ENCODE measurements around the gene NDUFA7. TPM values are rescaled to one million over a fixed set of nuclear protein-coding genes. Genes with fewer than 3 reads are reported as not detected.
A peak's percentile ranks its signal among the peaks of the same experiment; 100 is the strongest.

The NDUFA7 gene
- polyA plus RNA-seq, 1 of the 3 experiments (the other 2 are of a cell fraction) = 111 TPM

- H3K9me2 ChIP-seq = no peaks in the 10 kb centered on the region
- H3F3A ChIP-seq (replicated peaks; ENCODE audit: insufficient read depth) = peaks cover 10% of the 10 kb centered on the region
- no peak for TF ChIP-seq MXI1 (IDR thresholded peaks at IDR 0.05; ENCODE audit: low read depth, low read length)
- no peak for TF ChIP-seq GATA2 (CRISPR knock-in tag; IDR thresholded peaks at IDR 0.05)
- TF ChIP-seq NRF1 (IDR thresholded peaks at IDR 0.05; ENCODE audit: low read depth, low read length) = no peak
- no peak for TF ChIP-seq YY1 (IDR thresholded peaks at IDR 0.05; ENCODE audit: low read depth)
- TF ChIP-seq IRF3 (IDR thresholded peaks at IDR 0.05; ENCODE audit: low read depth, low read length) = no peak
- TF ChIP-seq SMC3 (IDR thresholded peaks at IDR 0.05; ENCODE audit: low read depth, low read length) = no peak
- TF ChIP-seq EZH2phosphoT487 (IDR thresholded peaks at IDR 0.05; ENCODE audit: borderline replicate concordance, low read depth) = no peak
- TF ChIP-seq SIN3A (IDR thresholded peaks at IDR 0.05; ENCODE audit: borderline replicate concordance, low read depth, low read length) = no peak
- no peak for TF ChIP-seq RFX5 (IDR thresholded peaks at IDR 0.05; ENCODE audit: low read length)
- no peak for TF ChIP-seq RCOR1 (IDR thresholded peaks at IDR 0.05; ENCODE audit: low read length)
- no peak for TF ChIP-seq MEF2A (IDR thresholded peaks at IDR 0.05; ENCODE audit: borderline replicate concordance, low read depth)
- no peak for TF ChIP-seq TEAD4 (IDR thresholded peaks at IDR 0.05; ENCODE audit: borderline replicate concordance, insufficient read depth)
- TF ChIP-seq POLR2AphosphoS5 (IDR thresholded peaks at IDR 0.05; ENCODE audit: low read depth, low read length) = no peak
- no peak for TF ChIP-seq REST (IDR thresholded peaks at IDR 0.05; ENCODE audit: low read depth, low read length)
- TF ChIP-seq ZBTB33 (IDR thresholded peaks at IDR 0.05; ENCODE audit: borderline replicate concordance, low read depth) = no peak
- no peak for TF ChIP-seq USF2 (IDR thresholded peaks at IDR 0.05; ENCODE audit: borderline replicate concordance, low read depth, low read length)
- no peak for TF ChIP-seq PBX3 (IDR thresholded peaks at IDR 0.05)
- TF ChIP-seq MAX (IDR thresholded peaks at IDR 0.05; ENCODE audit: low read depth) = no peak
- no peak for TF ChIP-seq USF1 (IDR thresholded peaks at IDR 0.05; ENCODE audit: borderline replicate concordance, low read depth)
- H3K4me2 ChIP-seq = peak overlapping the region; percentile 96
- peak overlapping the region; percentile 57 to 67 for H3K4me3 ChIP-seq (ENCODE audit: low read depth in 2 of 2, low read length in 1 of 2)
- ChIA-PET CTCF (interaction anchor here (1.3 to 1.9 kb wide), 2 partner anchors 40 to 46 kb away, joined by 4 read pairs; no protein-coding TSS in a partner anchor), POLR2A (interaction anchor here (0.6 kb wide), 1 partner anchor 1814 kb away, joined by 3 read pairs; no protein-coding TSS in a partner anchor)
- no peaks in the 10 kb centered on the region for H3K27me3 ChIP-seq (ENCODE audit: insufficient read depth)
- H3K79me2 ChIP-seq (ENCODE audit: insufficient read depth) = peaks cover 10% of the 10 kb centered on the region; the same call in 1 of the 2 replicates
- H3K27ac ChIP-seq (ENCODE audit: low read depth in 2 of 2, low read length in 1 of 2) = no peak overlapping the region; a peak in 1 of 4 replicates
- no peaks in the 10 kb centered on the region for H4K20me1 ChIP-seq (ENCODE audit: insufficient read depth)
- WGBS (ENCODE audit: low lambda C conversion rate) = 8% methylated on average over 23 of the region's 24 CpGs
- H3K9me3 ChIP-seq = no peaks in the 10 kb centered on the region
- peaks cover 4 to 12% of the 10 kb centered on the region in 2 experiments; a peak in 2 of 4 replicates for H3K4me1 ChIP-seq (ENCODE audit: control insufficient read depth in 1 of 2, insufficient read depth in 2 of 2, low read depth in 1 of 2, low read length in 1 of 2)
- H3K9ac ChIP-seq = peak overlapping the region; percentile 56
- H3K36me3 ChIP-seq (replicated peaks in 1 of 2; ENCODE audit: control insufficient read depth in 1 of 2, insufficient read depth in 2 of 2, low read length in 1 of 2) = peaks cover 0 to 7% of the 10 kb centered on the region in 2 experiments
- peak; percentile 67 for DNase-seq
- H2AFZ ChIP-seq (ENCODE audit: low read depth) = peak overlapping the region; percentile 63; the same call in 1 of the 2 replicates
Observed at GRCh38 chr19:8307400-8307964, 13.7 kb downstream of the NDUFA7 start.
